ENCODE data around the gene PHYHD1. TPM values are rescaled to one million over a fixed set of nuclear protein-coding genes. Genes with fewer than 3 reads are reported as not detected.

PHYHD1 gene
- total and polyA plus RNA-seq, 2 of the 13 experiments (the other 11 are each of a cell fraction or from before 2014, with no cell fraction given): 10.6 to 25.3 TPM

GRCh38 chr9:128927731-128928411 lies 7.1 kb downstream of the PHYHD1 start (continued):
- TF ChIP-seq FOXA1 (IDR thresholded peaks at IDR 0.05): no peak
- no peak for TF ChIP-seq FOXA1 (CRISPR knock-in tag; IDR thresholded peaks at IDR 0.05)
- no peak for TF ChIP-seq TEAD2 (CRISPR knock-in tag; IDR thresholded peaks at IDR 0.05)
- TF ChIP-seq GTF2F1 (IDR thresholded peaks at IDR 0.05; ENCODE audit: low read length): no peak
- TF ChIP-seq ZNF10 (CRISPR knock-in tag; IDR thresholded peaks at IDR 0.05; ENCODE audit: borderline replicate concordance, low read depth): no peak
- TF ChIP-seq TGIF2 (CRISPR knock-in tag; IDR thresholded peaks at IDR 0.05): no peak
- peak; percentile 55; the same call in 1 of the 2 replicates for TF ChIP-seq ZNF652 (CRISPR knock-in tag; IDR thresholded peaks at IDR 0.05; ENCODE audit: borderline replicate concordance, low read depth)
- no peak for TF ChIP-seq ZFYVE20 (CRISPR knock-in tag; IDR thresholded peaks at IDR 0.05; ENCODE audit: borderline replicate concordance, low read depth)
- no peak for TF ChIP-seq RFXANK (CRISPR knock-in tag; IDR thresholded peaks at IDR 0.05)
- TF ChIP-seq ATM (IDR thresholded peaks at IDR 0.05; ENCODE audit: borderline replicate concordance): no peak
- no peak for TF ChIP-seq ZNF577 (CRISPR knock-in tag; IDR thresholded peaks at IDR 0.05; ENCODE audit: borderline replicate concordance, low read depth)
- TF ChIP-seq, protein P1, sequence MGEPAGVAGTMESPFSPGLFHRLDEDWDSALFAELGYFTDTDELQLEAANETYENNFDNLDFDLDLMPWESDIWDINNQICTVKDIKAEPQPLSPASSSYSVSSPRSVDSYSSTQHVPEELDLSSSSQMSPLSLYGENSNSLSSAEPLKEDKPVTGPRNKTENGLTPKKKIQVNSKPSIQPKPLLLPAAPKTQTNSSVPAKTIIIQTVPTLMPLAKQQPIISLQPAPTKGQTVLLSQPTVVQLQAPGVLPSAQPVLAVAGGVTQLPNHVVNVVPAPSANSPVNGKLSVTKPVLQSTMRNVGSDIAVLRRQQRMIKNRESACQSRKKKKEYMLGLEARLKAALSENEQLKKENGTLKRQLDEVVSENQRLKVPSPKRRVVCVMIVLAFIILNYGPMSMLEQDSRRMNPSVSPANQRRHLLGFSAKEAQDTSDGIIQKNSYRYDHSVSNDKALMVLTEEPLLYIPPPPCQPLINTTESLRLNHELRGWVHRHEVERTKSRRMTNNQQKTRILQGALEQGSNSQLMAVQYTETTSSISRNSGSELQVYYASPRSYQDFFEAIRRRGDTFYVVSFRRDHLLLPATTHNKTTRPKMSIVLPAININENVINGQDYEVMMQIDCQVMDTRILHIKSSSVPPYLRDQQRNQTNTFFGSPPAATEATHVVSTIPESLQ (CRISPR knock-in tag; conservative IDR thresholded peaks at IDR 0.05): no peak
- TF ChIP-seq ZNF260 (CRISPR knock-in tag; IDR thresholded peaks at IDR 0.05; ENCODE audit: borderline replicate concordance, low read depth): no peak
- no peak for TF ChIP-seq NRL (CRISPR knock-in tag; IDR thresholded peaks at IDR 0.05; ENCODE audit: borderline replicate concordance)
- TF ChIP-seq SMAD1 (CRISPR knock-in tag; IDR thresholded peaks at IDR 0.05; ENCODE audit: borderline replicate concordance, low read depth): no peak
- no peak for TF ChIP-seq ZFP1 (CRISPR knock-in tag; IDR thresholded peaks at IDR 0.05)
- no peak for TF ChIP-seq ZNF253 (CRISPR knock-in tag; IDR thresholded peaks at IDR 0.05; ENCODE audit: borderline replicate concordance)
- peak; percentile 98 for TF ChIP-seq STAG1 (CRISPR knock-in tag; IDR thresholded peaks at IDR 0.05)
- TF ChIP-seq FOSL2 (CRISPR knock-in tag; IDR thresholded peaks at IDR 0.05): peak; percentile 31; the same call in 1 of the 2 replicates
- TF ChIP-seq, protein P2, sequence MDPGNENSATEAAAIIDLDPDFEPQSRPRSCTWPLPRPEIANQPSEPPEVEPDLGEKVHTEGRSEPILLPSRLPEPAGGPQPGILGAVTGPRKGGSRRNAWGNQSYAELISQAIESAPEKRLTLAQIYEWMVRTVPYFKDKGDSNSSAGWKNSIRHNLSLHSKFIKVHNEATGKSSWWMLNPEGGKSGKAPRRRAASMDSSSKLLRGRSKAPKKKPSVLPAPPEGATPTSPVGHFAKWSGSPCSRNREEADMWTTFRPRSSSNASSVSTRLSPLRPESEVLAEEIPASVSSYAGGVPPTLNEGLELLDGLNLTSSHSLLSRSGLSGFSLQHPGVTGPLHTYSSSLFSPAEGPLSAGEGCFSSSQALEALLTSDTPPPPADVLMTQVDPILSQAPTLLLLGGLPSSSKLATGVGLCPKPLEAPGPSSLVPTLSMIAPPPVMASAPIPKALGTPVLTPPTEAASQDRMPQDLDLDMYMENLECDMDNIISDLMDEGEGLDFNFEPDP (CRISPR knock-in tag; conservative IDR thresholded peaks at IDR 0.05): no peak
- no peak for TF ChIP-seq ZNF335 (CRISPR knock-in tag; IDR thresholded peaks at IDR 0.05)
- TF ChIP-seq ZMYM4 (CRISPR knock-in tag; IDR thresholded peaks at IDR 0.05): no peak
- TF ChIP-seq CSRNP2 (CRISPR knock-in tag; conservative IDR thresholded peaks at IDR 0.05; ENCODE audit: low read depth): no peak
- TF ChIP-seq, protein P3, sequence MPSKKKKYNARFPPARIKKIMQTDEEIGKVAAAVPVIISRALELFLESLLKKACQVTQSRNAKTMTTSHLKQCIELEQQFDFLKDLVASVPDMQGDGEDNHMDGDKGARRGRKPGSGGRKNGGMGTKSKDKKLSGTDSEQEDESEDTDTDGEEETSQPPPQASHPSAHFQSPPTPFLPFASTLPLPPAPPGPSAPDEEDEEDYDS (CRISPR knock-in tag; IDR thresholded peaks at IDR 0.05): no peak
- no peak for TF ChIP-seq TFDP2 (CRISPR knock-in tag; IDR thresholded peaks at IDR 0.05)
- TF ChIP-seq NFYB (CRISPR knock-in tag; IDR thresholded peaks at IDR 0.05): no peak
- TF ChIP-seq ZNF672 (CRISPR knock-in tag; IDR thresholded peaks at IDR 0.05): no peak
